Liver (tissue), 3 donors: ENCODE measurements around the gene SCYL3.

Experiments used
- FOXA2 ChIP-seq: IDR thresholded peaks from 2 replicates; pipeline ENCODE4 v1.6.1; 2016; ENCODE audit warnings: antibody characterized with exemption
- GABPA ChIP-seq, 2 donors: IDR thresholded peaks in 1 of 2; conservative IDR thresholded peaks in 1 of 2; 2 replicates each; pipeline ENCODE4 v1.6.1; 2016; ENCODE audit warnings: antibody characterized with exemption in 2 of 2, mild to moderate bottlenecking in 1 of 2, moderate library complexity in 1 of 2
- TF ChIP-seq, protein P1 (sequence below): fragments of 150-350 bp; IDR thresholded peaks from 2 replicates; pipeline ENCODE4 v1.5.1; 2017; ENCODE audit warnings: improper control_type of control experiment, low read depth, low read length; ENCODE audit not compliant: missing input control
- donor health status: healthy.
- donor health status: healthy.

DNA sequence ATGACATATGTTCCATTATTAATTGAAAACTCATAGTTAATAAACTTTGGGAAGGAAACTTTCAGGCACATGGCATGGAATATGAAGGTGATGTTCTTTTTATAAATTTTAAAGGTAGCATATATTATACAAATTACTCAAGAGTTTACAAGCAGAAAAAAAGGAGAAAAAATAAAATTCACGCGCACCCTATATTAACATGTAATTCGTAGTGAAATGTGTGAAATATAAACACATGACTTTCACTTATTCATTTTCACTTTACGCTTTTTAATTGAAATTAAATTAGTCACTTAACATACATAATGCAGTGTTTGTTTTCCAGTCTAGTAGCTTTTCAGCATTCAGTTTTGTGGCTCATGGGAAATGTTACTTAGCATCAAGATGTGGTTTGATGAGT is 27.4 kb upstream of the SCYL3 start:
- TF ChIP-seq, protein P1, sequence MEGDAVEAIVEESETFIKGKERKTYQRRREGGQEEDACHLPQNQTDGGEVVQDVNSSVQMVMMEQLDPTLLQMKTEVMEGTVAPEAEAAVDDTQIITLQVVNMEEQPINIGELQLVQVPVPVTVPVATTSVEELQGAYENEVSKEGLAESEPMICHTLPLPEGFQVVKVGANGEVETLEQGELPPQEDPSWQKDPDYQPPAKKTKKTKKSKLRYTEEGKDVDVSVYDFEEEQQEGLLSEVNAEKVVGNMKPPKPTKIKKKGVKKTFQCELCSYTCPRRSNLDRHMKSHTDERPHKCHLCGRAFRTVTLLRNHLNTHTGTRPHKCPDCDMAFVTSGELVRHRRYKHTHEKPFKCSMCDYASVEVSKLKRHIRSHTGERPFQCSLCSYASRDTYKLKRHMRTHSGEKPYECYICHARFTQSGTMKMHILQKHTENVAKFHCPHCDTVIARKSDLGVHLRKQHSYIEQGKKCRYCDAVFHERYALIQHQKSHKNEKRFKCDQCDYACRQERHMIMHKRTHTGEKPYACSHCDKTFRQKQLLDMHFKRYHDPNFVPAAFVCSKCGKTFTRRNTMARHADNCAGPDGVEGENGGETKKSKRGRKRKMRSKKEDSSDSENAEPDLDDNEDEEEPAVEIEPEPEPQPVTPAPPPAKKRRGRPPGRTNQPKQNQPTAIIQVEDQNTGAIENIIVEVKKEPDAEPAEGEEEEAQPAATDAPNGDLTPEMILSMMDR = no peak
- TF ChIP-seq GABPA (IDR thresholded peaks at IDR 0.05 in 1 of 2, conservative IDR thresholded peaks at IDR 0.05 in 1 of 2) (no peak), FOXA2 (no peak)
